ENCODE measurements around the gene BBS2.

DNA sequence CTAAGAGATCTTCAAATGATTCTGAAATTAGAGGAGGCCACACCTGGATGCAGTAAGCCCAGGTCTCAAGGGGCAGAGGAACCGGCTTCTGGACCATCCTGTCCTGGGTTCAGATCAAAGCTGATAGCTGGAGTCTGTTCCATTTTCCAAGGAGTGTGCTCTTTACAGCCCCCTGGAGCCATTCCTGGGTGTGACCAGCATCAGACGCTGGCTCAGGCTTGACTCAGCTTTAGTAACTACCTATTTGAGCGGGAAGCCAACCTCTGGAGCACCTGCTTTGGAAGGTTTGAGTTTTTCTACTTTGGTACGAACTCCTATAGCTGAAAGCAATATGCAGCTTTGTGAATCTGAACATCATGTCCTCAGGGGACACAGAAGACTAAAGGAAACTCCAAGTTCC, 12.9 kb upstream of the BBS2 start:
- no peak for TF ChIP-seq POLR2AphosphoS5 (IDR thresholded peaks at IDR 0.05; ENCODE audit: borderline replicate concordance, low read depth, low read length)
- TF ChIP-seq FOXP2 (optimal IDR thresholded peaks at IDR 0.05; ENCODE audit: control extremely low read depth, extremely low read length, insufficient read depth), result no peak

Data from SK-N-MC (cell line).